ENCODE data around the gene PTGIS.

The PTGIS gene

DNA sequence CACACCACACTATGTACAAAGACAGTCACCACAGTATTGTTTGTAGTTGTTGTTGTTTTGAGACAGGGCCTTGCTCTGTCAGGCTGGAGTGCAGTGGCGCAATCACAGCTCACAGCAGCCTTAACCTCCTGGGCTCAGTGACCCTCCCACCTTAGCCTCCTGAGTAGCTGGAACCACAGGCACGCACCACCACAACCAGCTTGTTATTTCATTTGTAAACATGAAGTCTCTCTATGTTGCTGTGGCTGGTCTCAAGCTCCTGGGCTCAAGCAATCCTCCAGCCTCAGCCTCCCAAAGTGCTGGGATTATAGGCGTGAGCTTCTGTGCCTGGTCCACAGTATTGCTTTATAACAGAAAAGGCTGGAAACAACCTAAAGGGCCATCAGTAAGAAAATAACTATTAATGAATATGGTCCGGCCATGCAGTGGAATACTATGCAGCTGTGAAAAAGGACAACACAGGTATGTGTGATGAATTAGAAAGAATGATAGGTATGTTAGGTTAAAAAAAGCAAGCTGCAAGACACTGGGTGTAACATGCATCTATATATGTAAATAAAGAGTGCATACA is 30.0 kb upstream of the PTGIS start:
- H3K4me3 ChIP-seq (ENCODE audit: low read length), result no peak overlapping the region
- no peak for DNase-seq (ENCODE audit: low read depth, low spot score)

DNA sequence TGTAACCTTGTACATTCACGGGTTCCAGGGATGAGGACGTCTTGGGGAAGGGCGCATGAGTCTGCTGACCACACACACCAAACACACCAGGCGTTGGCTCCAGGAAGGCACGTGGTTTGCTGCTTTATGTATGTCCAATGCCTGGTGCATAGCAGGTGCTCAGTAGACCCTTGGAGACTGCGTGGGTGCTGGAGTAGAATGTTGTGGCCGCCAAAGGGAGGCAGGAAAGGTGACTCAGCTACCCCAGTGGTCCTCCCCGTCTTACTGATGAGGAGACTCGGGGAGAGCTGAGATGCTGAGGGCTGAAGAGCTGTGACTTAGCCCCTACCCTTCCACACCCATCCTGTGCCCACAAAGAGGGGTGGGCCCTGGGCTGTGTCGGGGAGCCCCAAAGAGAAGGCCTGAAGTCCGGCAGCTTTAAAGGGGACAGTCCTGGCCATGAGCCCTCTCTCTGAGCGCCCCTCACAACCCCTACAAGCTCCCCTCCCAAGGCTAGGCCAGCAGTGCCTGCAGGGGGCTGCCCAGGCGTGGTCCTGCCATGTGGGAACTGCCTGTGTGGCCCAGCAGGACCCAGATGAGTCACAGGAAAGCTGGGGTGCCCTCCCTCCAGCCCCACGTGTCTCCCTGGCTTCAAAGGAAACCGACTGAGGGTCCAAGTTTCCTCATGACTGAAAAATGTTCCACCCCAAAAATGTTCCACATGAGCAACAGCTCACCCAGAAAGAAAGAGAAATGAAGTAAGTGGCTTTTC is 28.0 kb upstream of the PTGIS start:
- no peak for DNase-seq (ENCODE audit: low read depth, low spot score)
- H3K4me3 ChIP-seq (ENCODE audit: low read length), result no peak overlapping the region

GRCh38 chr20:49595346-49595745 is 27.4 kb upstream of the PTGIS start:
- no peak overlapping the region for H3K4me3 ChIP-seq (ENCODE audit: low read length)
- DNase-seq (ENCODE audit: low read depth, low spot score), result no peak

DNA sequence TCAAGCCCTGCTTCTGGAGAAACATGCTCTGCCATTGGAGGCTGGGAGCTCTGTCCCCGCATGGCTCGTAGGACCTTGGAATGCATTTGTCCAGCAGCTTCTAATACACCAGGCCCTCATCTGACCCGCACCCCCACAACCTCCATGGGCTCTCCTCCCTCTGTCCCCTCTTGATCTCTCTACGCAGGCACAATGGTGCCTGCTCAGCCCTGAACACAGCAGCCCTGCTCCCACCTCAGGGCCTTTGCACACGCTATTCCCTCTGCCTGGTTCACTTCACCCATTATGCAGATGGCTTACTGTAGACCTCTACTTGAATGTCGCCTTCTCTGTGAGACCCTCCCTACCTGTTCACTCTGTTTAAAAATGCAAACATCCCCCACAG is 27.0 kb upstream of the PTGIS start:
- DNase-seq (ENCODE audit: low read depth, low spot score), result no peak
- no peak overlapping the region for H3K4me3 ChIP-seq (ENCODE audit: low read length)

- no peak overlapping the region for H3K4me3 ChIP-seq (ENCODE audit: low read length)
- no peak for DNase-seq (ENCODE audit: low read depth, low spot score)
These were observed 26.4 kb upstream of the PTGIS start for GRCh38 chr20:49594143-49594930.

DNA sequence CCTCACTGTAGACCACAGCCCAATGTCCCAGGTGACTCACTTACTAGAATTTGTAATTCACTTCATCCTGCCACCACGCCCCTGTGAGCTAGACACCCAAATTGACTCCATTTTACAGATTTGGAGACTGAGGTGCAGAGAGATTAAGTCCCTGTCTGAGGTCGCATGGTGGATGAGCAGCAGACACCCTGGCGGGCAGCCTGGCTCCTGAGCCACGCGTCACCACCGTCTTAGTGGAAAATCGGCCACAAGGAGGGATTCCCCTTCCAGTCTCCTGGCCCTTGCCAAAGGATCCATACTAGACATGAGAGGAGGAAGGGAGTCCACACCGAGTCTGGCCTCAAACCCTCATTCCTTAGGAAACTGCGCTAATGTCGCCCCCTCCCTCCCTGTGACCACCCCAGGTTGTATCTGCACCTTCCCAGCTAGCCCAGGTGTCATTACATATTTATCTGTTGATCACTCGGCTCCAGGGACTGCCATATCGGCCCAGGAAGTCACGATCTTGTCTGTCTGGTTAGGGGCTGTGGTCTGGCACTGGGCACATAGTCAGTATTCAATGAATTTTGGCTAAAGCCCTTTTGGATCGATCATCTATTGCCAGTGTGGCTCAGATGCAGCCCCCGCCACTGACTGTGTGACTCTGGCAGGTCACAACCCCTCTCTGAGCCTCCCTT is 25.7 kb upstream of the PTGIS start:
- DNase-seq (ENCODE audit: low read depth, low spot score), result no peak
- no peak overlapping the region for H3K4me3 ChIP-seq (ENCODE audit: low read length)

DNA sequence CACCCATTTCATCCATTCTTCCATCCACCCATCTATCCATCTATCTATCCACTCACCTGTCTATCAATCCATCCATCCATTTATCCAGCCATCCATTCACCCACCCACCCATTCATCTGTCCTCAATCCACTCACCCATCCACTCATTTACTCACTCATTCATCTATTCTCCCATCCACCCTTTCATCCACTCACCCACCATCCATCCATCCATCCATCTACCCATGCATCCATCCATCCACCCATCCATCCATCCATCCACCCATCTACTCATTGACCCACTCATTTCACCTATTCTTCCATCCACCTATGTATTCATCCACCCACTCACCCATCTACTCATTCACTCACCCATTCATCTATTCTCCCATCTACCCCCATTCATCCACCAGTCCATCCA is 24.2 kb upstream of the PTGIS start:
- DNase-seq (ENCODE audit: low read depth, low spot score), result no peak
- no peak overlapping the region for H3K4me3 ChIP-seq (ENCODE audit: low read length)

GRCh38 chr20:49591217-49591865 is 23.4 kb upstream of the PTGIS start:
- no peak for DNase-seq (ENCODE audit: low read depth, low spot score)
- no peak overlapping the region for H3K4me3 ChIP-seq (ENCODE audit: low read length)

DNA sequence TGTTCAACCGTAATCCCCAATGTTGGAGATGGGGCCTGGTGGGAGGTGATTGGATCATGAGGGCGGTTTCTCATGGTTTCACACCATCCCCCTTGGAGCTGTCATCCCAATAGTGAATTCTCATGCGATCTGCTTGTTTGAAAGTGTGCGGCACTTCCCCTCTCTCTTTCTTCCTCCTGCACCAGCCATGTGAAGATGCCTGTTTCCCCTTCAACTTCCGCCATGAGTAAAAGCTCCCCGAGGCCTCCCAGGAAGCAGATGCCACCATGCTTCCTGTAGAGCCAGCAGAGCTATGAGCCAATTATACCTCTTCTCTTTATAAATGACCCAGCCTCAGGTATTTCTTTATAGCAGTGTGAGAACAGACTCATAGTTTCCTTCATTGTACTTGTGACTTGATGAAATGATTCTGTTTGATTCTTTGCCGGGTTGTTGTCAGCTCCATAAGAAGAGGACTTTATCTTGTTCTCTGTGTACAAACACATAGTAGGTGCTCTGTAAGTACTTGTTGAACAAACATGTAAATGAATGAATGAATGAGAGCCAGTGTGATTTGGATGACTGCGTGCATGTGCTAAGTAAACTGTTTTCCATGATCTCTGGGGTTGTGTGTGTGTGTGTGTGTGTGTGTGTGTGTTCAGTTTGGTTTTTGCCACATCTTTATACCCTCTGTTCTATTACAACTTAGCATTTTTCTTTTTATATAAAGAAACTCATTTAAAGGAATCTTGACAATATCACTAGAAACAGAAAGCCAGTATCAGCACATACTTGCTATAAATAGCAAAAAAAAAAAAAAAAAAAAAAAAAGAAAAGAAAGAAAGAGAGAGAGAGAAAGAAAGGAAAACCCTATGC is 22.5 kb upstream of the PTGIS start:
- no peak overlapping the region for H3K4me3 ChIP-seq (ENCODE audit: low read length)
- no peak for DNase-seq (ENCODE audit: low read depth, low spot score)

DNA sequence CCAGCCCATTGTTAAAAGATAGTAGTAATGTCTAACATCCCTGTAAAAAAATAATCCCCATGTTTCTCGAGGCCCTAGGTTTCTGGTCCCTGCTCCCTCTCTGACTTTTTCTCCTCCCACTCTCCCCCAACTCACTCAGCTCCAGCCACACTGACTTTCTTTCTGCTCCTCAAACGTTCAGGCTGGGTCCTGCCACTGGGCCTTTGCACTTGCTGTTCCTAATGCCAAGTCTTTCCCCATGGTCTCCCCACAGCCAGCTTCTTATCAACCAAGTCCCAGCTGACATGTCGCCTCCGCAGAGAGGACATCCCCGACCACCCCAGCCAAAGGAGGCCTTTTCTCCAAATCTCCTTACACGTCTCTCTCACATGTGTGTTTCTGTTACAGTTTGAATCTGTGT is 21.8 kb upstream of the PTGIS start:
- no peak overlapping the region for H3K4me3 ChIP-seq (ENCODE audit: low read length)
- no peak for DNase-seq (ENCODE audit: low read depth, low spot score)

GRCh38 chr20:49587111-49587570 is 19.2 kb upstream of the PTGIS start:
- H3K4me3 ChIP-seq (ENCODE audit: low read length), result no peak overlapping the region
- no peak for DNase-seq (ENCODE audit: low read depth, low spot score)

DNA sequence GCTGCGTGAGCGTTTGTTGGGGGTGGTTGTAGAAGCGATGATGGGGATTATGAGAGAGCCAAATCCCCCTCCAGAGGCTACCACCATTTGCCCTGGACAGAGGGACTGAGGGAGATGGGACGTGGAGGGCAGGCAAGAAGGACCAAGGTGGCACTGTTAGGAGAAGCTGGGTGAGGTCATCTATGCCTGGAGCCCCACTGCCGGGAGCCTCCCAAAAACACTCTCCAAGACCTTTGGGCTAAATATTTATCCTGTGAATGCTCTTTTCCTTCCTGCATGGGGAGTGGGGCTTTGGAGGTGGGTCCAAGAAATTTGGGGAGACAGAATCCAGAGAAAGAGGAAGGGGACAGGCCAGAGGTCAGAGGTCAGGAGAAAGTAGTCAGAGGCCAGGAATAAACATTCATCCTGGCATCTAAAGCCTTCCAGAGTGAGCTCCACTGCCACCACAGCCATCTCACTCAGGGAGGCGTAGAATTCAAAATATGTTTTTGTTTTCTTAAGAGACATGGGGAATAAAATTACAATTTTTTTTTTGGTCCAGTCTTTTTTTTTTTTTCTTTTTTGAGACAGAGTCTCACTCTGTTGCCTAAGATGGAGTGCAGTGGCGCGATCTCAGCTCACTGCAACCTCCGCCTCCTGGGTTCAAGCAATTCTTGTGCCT is 17.8 kb upstream of the PTGIS start:
- H3K4me3 ChIP-seq (ENCODE audit: low read length), result no peak overlapping the region
- DNase-seq (ENCODE audit: low read depth, low spot score), result no peak

GRCh38 chr20:49584418-49585382 is 16.8 kb upstream of the PTGIS start:
- no peak for DNase-seq (ENCODE audit: low read depth, low spot score)

GRCh38 chr20:49583669-49584417 is 15.9 kb upstream of the PTGIS start:
- H3K4me3 ChIP-seq (ENCODE audit: low read length), result no peak overlapping the region
- DNase-seq (ENCODE audit: low read depth, low spot score), result no peak

More at GRCh38 chr20:49584418-49585382, 16.8 kb upstream of the PTGIS start:
- H3K4me3 ChIP-seq (ENCODE audit: low read length), result no peak overlapping the region

DNA sequence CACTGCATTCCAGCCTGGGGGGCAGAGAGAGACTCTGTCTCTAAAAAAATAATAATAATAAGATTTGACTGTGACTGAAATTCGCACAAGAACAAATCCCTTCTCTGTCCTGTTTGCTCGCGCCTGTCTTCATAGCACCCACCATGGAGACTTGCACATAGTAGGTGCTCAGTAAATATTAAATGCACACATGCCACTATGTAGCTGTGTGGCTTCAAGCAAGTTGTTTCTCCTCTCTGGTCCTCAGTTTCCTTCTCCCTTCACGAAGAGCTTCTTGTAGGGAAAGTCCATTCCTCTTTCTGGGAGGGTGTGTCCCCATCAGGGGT is 15.4 kb upstream of the PTGIS start:
- no peak for DNase-seq (ENCODE audit: low read depth, low spot score)

More for the DNA sequence above, 15.4 kb upstream of the PTGIS start:
- H3K4me3 ChIP-seq (ENCODE audit: low read length), result no peak overlapping the region
